ENCODE results near the gene ATP8B4. TPM values are rescaled to one million over a fixed set of nuclear protein-coding genes. Genes with fewer than 3 reads are reported as not detected.

ATP8B4 gene
- total RNA-seq, 2 donors from 2014 or later: 16.8 to 16.9 TPM

DNA sequence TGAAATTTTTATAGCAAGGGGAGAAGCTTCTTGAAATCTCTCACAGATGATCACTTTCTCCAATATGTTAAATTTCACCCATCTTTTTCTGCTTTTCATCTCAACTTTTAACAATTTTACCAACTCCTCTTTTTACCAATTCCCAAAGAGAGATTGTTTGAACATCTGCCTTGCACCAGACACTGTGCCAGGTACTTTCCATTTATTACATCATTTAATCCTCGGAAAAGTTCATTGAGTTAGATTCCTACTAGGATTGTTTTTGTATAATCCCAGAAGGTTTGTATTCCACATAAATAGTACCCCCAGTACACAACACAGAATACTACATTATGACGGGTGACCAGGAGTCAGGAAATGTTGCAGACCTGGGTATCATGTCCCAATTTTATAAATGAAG is 74.1 kb downstream of the ATP8B4 start:
- no peak overlapping the region for H3K4me3 ChIP-seq
- no peak for DNase-seq (ENCODE audit: low spot score)
- H3K4me1 ChIP-seq (ENCODE audit: control insufficient read depth in 1 of 2, low read depth in 2 of 2): no peaks in the 10 kb centered on the region
- TF ChIP-seq, protein P1, sequence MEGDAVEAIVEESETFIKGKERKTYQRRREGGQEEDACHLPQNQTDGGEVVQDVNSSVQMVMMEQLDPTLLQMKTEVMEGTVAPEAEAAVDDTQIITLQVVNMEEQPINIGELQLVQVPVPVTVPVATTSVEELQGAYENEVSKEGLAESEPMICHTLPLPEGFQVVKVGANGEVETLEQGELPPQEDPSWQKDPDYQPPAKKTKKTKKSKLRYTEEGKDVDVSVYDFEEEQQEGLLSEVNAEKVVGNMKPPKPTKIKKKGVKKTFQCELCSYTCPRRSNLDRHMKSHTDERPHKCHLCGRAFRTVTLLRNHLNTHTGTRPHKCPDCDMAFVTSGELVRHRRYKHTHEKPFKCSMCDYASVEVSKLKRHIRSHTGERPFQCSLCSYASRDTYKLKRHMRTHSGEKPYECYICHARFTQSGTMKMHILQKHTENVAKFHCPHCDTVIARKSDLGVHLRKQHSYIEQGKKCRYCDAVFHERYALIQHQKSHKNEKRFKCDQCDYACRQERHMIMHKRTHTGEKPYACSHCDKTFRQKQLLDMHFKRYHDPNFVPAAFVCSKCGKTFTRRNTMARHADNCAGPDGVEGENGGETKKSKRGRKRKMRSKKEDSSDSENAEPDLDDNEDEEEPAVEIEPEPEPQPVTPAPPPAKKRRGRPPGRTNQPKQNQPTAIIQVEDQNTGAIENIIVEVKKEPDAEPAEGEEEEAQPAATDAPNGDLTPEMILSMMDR (IDR thresholded peaks at IDR 0.05): no peak
- no peaks in the 10 kb centered on the region for H3K27me3 ChIP-seq (replicated peaks; ENCODE audit: insufficient read depth)
- no peak overlapping the region for H3K27ac ChIP-seq
- no peaks in the 10 kb centered on the region for H3K36me3 ChIP-seq
- H3K9me3 ChIP-seq: peaks cover 6% of the 10 kb centered on the region
- ATAC-seq (ENCODE audit: insufficient number of reproducible peaks, low FRiP score, low read depth): no peak

DNA sequence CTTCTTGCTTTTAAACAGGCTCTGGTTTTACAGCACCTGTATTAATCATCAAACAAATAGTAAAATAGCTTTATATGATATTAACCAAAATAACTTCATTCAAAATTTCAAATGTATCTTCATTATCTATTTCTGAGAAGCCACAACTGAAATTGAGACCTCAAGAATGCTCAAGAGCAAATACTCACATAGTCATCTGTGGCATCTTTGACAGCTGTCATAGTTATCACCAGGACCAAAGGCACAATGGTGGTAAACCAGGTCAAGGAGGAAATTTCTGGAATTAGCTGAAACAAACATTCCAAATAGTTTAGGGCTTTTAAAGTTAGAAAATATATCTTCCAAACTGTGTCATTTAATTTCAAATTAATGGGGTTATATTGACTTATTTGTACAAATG is 74.6 kb downstream of the ATP8B4 start:
- no peaks in the 10 kb centered on the region for H3K27me3 ChIP-seq (replicated peaks; ENCODE audit: insufficient read depth)
- DNase-seq (ENCODE audit: low spot score) (no peak), ATAC-seq (ENCODE audit: insufficient number of reproducible peaks, low FRiP score, low read depth) (no peak)
- H3K9me3 ChIP-seq: peaks cover 6% of the 10 kb centered on the region
- no peak overlapping the region for H3K27ac ChIP-seq
- no peak overlapping the region for H3K4me3 ChIP-seq
- TF ChIP-seq, protein P1 (IDR thresholded peaks at IDR 0.05): no peak
- H3K36me3 ChIP-seq: no peaks in the 10 kb centered on the region
- no peaks in the 10 kb centered on the region for H3K4me1 ChIP-seq (ENCODE audit: control insufficient read depth in 1 of 2, low read depth in 2 of 2)

DNA sequence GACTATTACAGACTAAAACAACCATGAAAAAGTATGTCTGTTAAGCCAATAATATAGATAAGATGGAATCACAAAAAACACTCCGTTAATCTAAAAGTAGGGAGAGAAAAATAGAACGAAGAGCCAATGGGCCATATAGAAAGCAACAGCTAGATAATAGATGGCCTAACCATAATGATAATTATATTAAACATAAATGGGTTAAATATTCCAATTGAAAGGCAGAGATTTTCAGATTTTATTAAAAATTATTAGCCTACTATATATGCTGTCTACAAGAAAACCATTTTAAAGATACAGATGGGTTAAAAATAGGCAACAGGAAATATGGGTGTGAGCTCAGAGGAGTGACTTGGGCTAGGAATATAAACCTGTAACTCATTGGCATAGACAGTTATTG is 76.3 kb downstream of the ATP8B4 start:
- TF ChIP-seq, protein P1 (IDR thresholded peaks at IDR 0.05): no peak
- Histone ChIP-seq H3K4me3 (no peak overlapping the region), H3K36me3 (no peaks in the 10 kb centered on the region), H3K9me3 (peaks cover 6% of the 10 kb centered on the region), H3K27me3 (replicated peaks; ENCODE audit: insufficient read depth) (no peaks in the 10 kb centered on the region), H3K27ac (no peak overlapping the region), H3K4me1 (ENCODE audit: control insufficient read depth in 1 of 2, low read depth in 2 of 2) (no peaks in the 10 kb centered on the region)
- ATAC-seq (ENCODE audit: insufficient number of reproducible peaks, low FRiP score, low read depth) (no peak), DNase-seq (ENCODE audit: low spot score) (no peak)

DNA sequence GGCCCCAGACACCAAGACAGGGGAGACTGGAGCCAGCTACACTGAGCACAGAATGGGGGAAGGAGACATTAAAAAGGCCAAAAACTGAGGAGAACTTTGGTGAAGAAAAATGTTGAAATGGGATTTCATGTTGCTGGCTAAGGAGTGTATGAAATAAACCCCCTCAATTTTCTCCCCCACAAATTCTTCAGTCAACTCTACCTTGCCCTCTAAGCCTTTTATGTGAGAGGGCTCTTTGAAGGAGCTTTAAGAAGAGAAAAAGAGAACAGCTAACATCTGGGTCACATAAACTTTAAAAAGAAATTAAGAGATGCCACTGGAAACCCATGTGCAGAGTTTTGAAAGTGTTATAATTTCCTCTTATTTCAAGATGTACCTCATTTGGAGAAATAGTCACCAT is 88.6 kb downstream of the ATP8B4 start:
- Histone ChIP-seq H3K4me3 (no peak overlapping the region), H3K4me1 (ENCODE audit: control insufficient read depth in 1 of 2, low read depth in 2 of 2) (no peaks in the 10 kb centered on the region), H3K36me3 (no peaks in the 10 kb centered on the region), H3K27ac (no peak overlapping the region), H3K9me3 (no peaks in the 10 kb centered on the region), H3K27me3 (replicated peaks; ENCODE audit: insufficient read depth) (no peaks in the 10 kb centered on the region)
- ATAC-seq (ENCODE audit: insufficient number of reproducible peaks, low FRiP score, low read depth): no peak
- DNase-seq (ENCODE audit: low spot score): no peak
- TF ChIP-seq, protein P1 (IDR thresholded peaks at IDR 0.05): no peak

DNA sequence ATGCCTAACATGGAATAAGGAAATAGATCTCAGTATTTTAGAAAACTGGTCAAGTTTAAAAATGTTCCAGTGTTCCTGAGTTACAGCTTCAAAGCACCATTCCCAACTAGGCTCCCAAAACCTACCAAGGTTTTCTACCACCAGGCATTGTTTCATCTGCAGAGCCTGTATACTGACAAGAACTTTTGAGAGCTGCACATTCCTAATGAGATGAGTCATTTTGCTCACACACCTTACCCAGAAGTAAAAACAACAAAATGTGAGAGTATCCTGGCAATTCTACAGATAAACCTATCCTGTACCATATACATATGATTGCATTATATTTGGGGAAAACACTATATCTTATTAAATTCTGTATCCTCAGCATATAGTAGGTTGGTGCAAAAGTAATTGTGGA is 90.7 kb downstream of the ATP8B4 start:
- H3K9me3 ChIP-seq: no peaks in the 10 kb centered on the region
- no peak overlapping the region for H3K4me3 ChIP-seq
- H3K4me1 ChIP-seq (ENCODE audit: control insufficient read depth in 1 of 2, low read depth in 2 of 2): no peaks in the 10 kb centered on the region
- no peaks in the 10 kb centered on the region for H3K27me3 ChIP-seq (replicated peaks; ENCODE audit: insufficient read depth)
- TF ChIP-seq, protein P1 (IDR thresholded peaks at IDR 0.05): no peak
- DNase-seq (ENCODE audit: low spot score) (no peak), ATAC-seq (ENCODE audit: insufficient number of reproducible peaks, low FRiP score, low read depth) (no peak)
- no peak overlapping the region for H3K27ac ChIP-seq
- no peaks in the 10 kb centered on the region for H3K36me3 ChIP-seq
